NCI-H526 (cell line): ENCODE data around the gene CDK10.
"Not testable (repeated sequence)": the region's sequence is repeated elsewhere in the genome, so short reads cannot be mapped to it uniquely, and the experiment has no call there.

ENCODE experiments used
- DNase-seq, 2 experiments: peaks; one replicate each; lab custom pipeline; 2025; lab: John Stamatoyannopoulos, UW

CDK10 gene

GRCh38 chr16:89668790-89669158 lies 17.7 kb upstream of the CDK10 start:
- no peak for DNase-seq

- DNase-seq = no peak
Measured at GRCh38 chr16:89669755-89670154, 16.7 kb upstream of the CDK10 start.

- DNase-seq = no peak
Measured at GRCh38 chr16:89670496-89671431, 15.7 kb upstream of the CDK10 start.

- not testable (repeated sequence) for DNase-seq
Measured at GRCh38 chr16:89671565-89671964, 14.9 kb upstream of the CDK10 start.

- no peak for DNase-seq
Measured at GRCh38 chr16:89672177-89672941, 14.1 kb upstream of the CDK10 start.

GRCh38 chr16:89678258-89678657 lies 8.2 kb upstream of the CDK10 start:
- no peak for DNase-seq

GRCh38 chr16:89685916-89686315 lies 573 bp upstream of the CDK10 start:
- no peak for DNase-seq

- peak in 1 of 2 experiments; percentile 66 for DNase-seq
Measured at GRCh38 chr16:89687092-89687940, 827 bp downstream of the CDK10 start.

GRCh38 chr16:89688395-89688794 lies 1.9 kb downstream of the CDK10 start:
- DNase-seq = no peak

GRCh38 chr16:89689142-89689541 lies 2.7 kb downstream of the CDK10 start:
- DNase-seq = no peak

- DNase-seq = not testable (repeated sequence)
Measured at GRCh38 chr16:89689621-89690020, 3.1 kb downstream of the CDK10 start.

GRCh38 chr16:89690392-89690901 lies 4.0 kb downstream of the CDK10 start:
- no peak for DNase-seq

GRCh38 chr16:89691231-89691985 lies 4.9 kb downstream of the CDK10 start:
- DNase-seq = no peak

- no peak for DNase-seq
Measured at GRCh38 chr16:89691986-89692569, 5.6 kb downstream of the CDK10 start.

GRCh38 chr16:89693289-89693731 lies 6.8 kb downstream of the CDK10 start:
- DNase-seq = no peak

- DNase-seq = no peak
Measured at GRCh38 chr16:89693931-89694783, 7.7 kb downstream of the CDK10 start.

GRCh38 chr16:89694784-89695085 lies 8.2 kb downstream of the CDK10 start:
- DNase-seq = not testable (repeated sequence)

- DNase-seq = no peak
Measured at GRCh38 chr16:89695086-89695874, 8.8 kb downstream of the CDK10 start.
